HCT116 (cell line): ENCODE data around the gene SLC44A1. TPM values are rescaled to one million over a fixed set of nuclear protein-coding genes. Genes with fewer than 3 reads are reported as not detected.

Experiments
- ATAC-seq: fragments of 200-7000 bp; cut with Tn5 transposase; 2 replicates; pipeline ENCODE4 v1.9.1; 2020; ENCODE audit warnings: mild to moderate bottlenecking, moderate library complexity
- BruUV-seq: library from RNA; stranded (reverse); fragments of 400-500 nt; replicated peaks from 2 replicates; lab custom pipeline; 2021; lab: Mats Ljungman, UMichigan
- CTCF ChIA-PET: fragments of 300-600 bp; sonication (Branson Sonifier 250); formaldehyde crosslinking; loops from one replicate; lab custom pipeline; 2021; ENCODE audit warnings: antibody characterized with exemption; lab: Charles Lee
- POLR2A ChIA-PET: fragments of 300-600, 350-600 bp; sonication (Branson Sonifier 250); formaldehyde crosslinking; loops from one replicate; lab custom pipeline; 2021; ENCODE audit warnings: antibody characterized with exemption; lab: Charles Lee
- RAD21 ChIA-PET, 2 experiments: fragments of 300-600 bp; sonication (Branson Sonifier 250); formaldehyde crosslinking; loops; one replicate each; lab custom pipeline; 2023; ENCODE audit warnings: low total read pairs in 2 of 2; ENCODE audit not compliant: uncharacterized antibody in 2 of 2, unreplicated experiment in 2 of 2, low non-redundant PET in 1 of 2; lab: Charles Lee
- DNase-seq: peaks from one replicate; pipeline ENCODE4 v3.0.0-alpha.2; 2010; ENCODE audit warnings: low read depth, low spot score
- H2AFZ ChIP-seq: fragments of 200-600 bp; shearing (Covaris generic), sonication (generic); 2 replicates; pipeline ENCODE4 v1.6.1; 2017; ENCODE audit warnings: low read depth, mixed run types, mixed read lengths, antibody characterized with exemption, low read length; ENCODE audit not compliant: poor library complexity, severe bottlenecking
- H3K27ac ChIP-seq: 2 replicates; pipeline ENCODE4 v1.5.1; 2012; ENCODE audit warnings: low read depth, low read length
- H3K27me3 ChIP-seq: fragments of 200-600 bp; sonication (generic); 2 replicates; pipeline ENCODE4 v1.6.1; 2016; ENCODE audit warnings: mixed run types, low read length, mixed read lengths; ENCODE audit not compliant: insufficient read depth
- H3K36me3 ChIP-seq, 2 experiments: fragments of 200-500 bp in 1 of 2; fragments of 200-600 bp in 1 of 2; sonication (Bioruptor generic) in 1 of 2; sonication (generic) in 1 of 2; 2 replicates each; pipeline versions ENCODE4 v1.5.1 to v1.6.1; 2014 to 2016; ENCODE audit warnings: low read length in 2 of 2, inconsistent platforms in 1 of 2, mixed read lengths in 1 of 2, mixed run types in 1 of 2; ENCODE audit not compliant: insufficient read depth in 2 of 2, control insufficient read depth in 1 of 2
- H3K4me1 ChIP-seq, 2 experiments: fragments of 200-600 bp in 1 of 2; sonication (generic) in 1 of 2; 2 replicates each; pipeline versions ENCODE4 v1.5.1 to v1.6.1; 2012 to 2017; ENCODE audit warnings: low read length in 2 of 2, inconsistent platforms in 1 of 2, mild to moderate bottlenecking in 1 of 2, mixed read lengths in 1 of 2, mixed run types in 1 of 2, moderate library complexity in 1 of 2; ENCODE audit not compliant: insufficient read depth in 2 of 2, control insufficient read depth in 1 of 2
- H3K4me2 ChIP-seq: fragments of 200-600 bp; sonication (generic); 2 replicates; pipeline ENCODE4 v1.6.1; 2017; ENCODE audit warnings: mixed run types, low read length, mixed read lengths
- H3K4me3 ChIP-seq, 2 experiments: fragments of 200-600 bp in 1 of 2; sonication (generic) in 1 of 2; replicated peaks in 1 of 2; 2 replicates each; pipeline ENCODE4 v1.5.1; 2011 to 2016; ENCODE audit warnings: low read length in 2 of 2, control low read depth in 1 of 2, low read depth in 1 of 2, mild to moderate bottlenecking in 1 of 2, mixed read lengths in 1 of 2, mixed run types in 1 of 2
- H3K79me2 ChIP-seq: fragments of 200-600 bp; sonication (generic); 2 replicates; pipeline ENCODE4 v1.6.1; 2017; ENCODE audit warnings: mild to moderate bottlenecking, mixed run types, low read length, moderate library complexity, mixed read lengths; ENCODE audit not compliant: insufficient read depth
- H3K9ac ChIP-seq: fragments of 200-600 bp; sonication (generic); 2 replicates; pipeline ENCODE4 v1.6.1; 2016; ENCODE audit warnings: low read length, mixed read lengths
- H3K9me2 ChIP-seq: fragments of 200-600 bp; sonication (generic), shearing (Covaris generic); 2 replicates; pipeline ENCODE4 v1.6.1; 2017; ENCODE audit warnings: mixed run types, mild to moderate bottlenecking, moderate library complexity; ENCODE audit not compliant: insufficient read depth
- H3K9me3 ChIP-seq, 2 experiments: fragments of 200-500 bp in 1 of 2; fragments of 200-600 bp in 1 of 2; sonication (Bioruptor generic) in 1 of 2; sonication (generic) in 1 of 2; 2 replicates each; pipeline ENCODE4 v1.6.1; 2014 to 2017; ENCODE audit warnings: low read length in 2 of 2, mixed read lengths in 2 of 2, inconsistent platforms in 1 of 2, low read depth in 1 of 2, mild to moderate bottlenecking in 1 of 2, mixed run types in 1 of 2, moderate library complexity in 1 of 2; ENCODE audit not compliant: control insufficient read depth in 1 of 2, insufficient read depth in 1 of 2
- H4K20me1 ChIP-seq: fragments of 200-600 bp; sonication (generic), shearing (Covaris generic); 2 replicates; pipeline ENCODE4 v1.6.1; 2017; ENCODE audit warnings: mixed run types, mild to moderate bottlenecking, moderate library complexity; ENCODE audit not compliant: insufficient read depth
- ATF3 ChIP-seq: IDR thresholded peaks from 2 replicates; pipeline ENCODE4 v1.6.1; 2012
- CBX3 ChIP-seq: IDR thresholded peaks from 2 replicates; pipeline ENCODE4 v1.6.1; 2012; ENCODE audit warnings: low read depth
- CEBPB ChIP-seq: IDR thresholded peaks from 2 replicates; pipeline ENCODE4 v1.6.1; 2012; ENCODE audit warnings: low read depth
- EGR1 ChIP-seq: IDR thresholded peaks from 2 replicates; pipeline ENCODE4 v1.6.1; 2012; ENCODE audit warnings: low read depth
- ELF1 ChIP-seq: IDR thresholded peaks from 2 replicates; pipeline ENCODE4 v1.6.1; 2012; ENCODE audit warnings: low read depth, borderline replicate concordance
- EZH2phosphoT487 ChIP-seq: fragments of 200-600 bp; IDR thresholded peaks from 2 replicates; pipeline ENCODE4 v1.6.1; 2018; ENCODE audit warnings: antibody characterized with exemption, borderline replicate concordance
- JUND ChIP-seq: IDR thresholded peaks from 2 replicates; pipeline ENCODE4 v1.6.1; 2012
- MAX ChIP-seq: IDR thresholded peaks from 2 replicates; pipeline ENCODE4 v1.6.1; 2012
- POLR2A ChIP-seq: IDR thresholded peaks from 2 replicates; pipeline ENCODE4 v1.7.0; 2011; ENCODE audit warnings: borderline replicate concordance; ENCODE audit not compliant: insufficient read depth, insufficient read length; ENCODE audit errors: extremely low read depth
- RAD21 ChIP-seq: IDR thresholded peaks from 2 replicates; pipeline ENCODE4 v1.6.1; 2012; ENCODE audit warnings: low read depth, mild to moderate bottlenecking
- SIN3A ChIP-seq: IDR thresholded peaks from 2 replicates; pipeline ENCODE4 v1.6.1; 2012; ENCODE audit warnings: low read depth
- SRF ChIP-seq: IDR thresholded peaks from 2 replicates; pipeline ENCODE4 v1.6.1; 2012; ENCODE audit warnings: low read depth
- ZBTB33 ChIP-seq: IDR thresholded peaks from 2 replicates; pipeline ENCODE4 v1.6.1; 2011; ENCODE audit warnings: mild to moderate bottlenecking, low read length, moderate library complexity; ENCODE audit not compliant: insufficient replicate concordance; ENCODE audit errors: extremely low read depth
- ZFX ChIP-seq: fragments of 450-650 bp; IDR thresholded peaks from 2 replicates; pipeline ENCODE4 v1.6.1; 2017
- ZNF274 ChIP-seq: fragments of 200-500 bp; sonication (Bioruptor generic); IDR thresholded peaks from 2 replicates; pipeline ENCODE4 v1.6.1; 2014; ENCODE audit warnings: mild to moderate bottlenecking, low read depth, low read length, inconsistent platforms
- intact Hi-C: fragments of 100-400 bp; cut with micrococcal nuclease; formaldehyde crosslinking; loops from 2 replicates; pipeline ENCODE4 v1.10.0; 2022
- total RNA-seq: library from RNA; stranded (reverse); gene quantifications from one replicate; pipeline ENCODE4 v1.2.1, GENCODE V29; 2021; ENCODE audit not compliant: unreplicated experiment
- TF ChIP-seq, protein P1 (sequence below): IDR thresholded peaks from 2 replicates; pipeline ENCODE4 v1.6.1; 2012; ENCODE audit warnings: low read depth

The SLC44A1 gene
- total RNA-seq, 1 experiment from 2014 or later = 44.1 TPM

DNA sequence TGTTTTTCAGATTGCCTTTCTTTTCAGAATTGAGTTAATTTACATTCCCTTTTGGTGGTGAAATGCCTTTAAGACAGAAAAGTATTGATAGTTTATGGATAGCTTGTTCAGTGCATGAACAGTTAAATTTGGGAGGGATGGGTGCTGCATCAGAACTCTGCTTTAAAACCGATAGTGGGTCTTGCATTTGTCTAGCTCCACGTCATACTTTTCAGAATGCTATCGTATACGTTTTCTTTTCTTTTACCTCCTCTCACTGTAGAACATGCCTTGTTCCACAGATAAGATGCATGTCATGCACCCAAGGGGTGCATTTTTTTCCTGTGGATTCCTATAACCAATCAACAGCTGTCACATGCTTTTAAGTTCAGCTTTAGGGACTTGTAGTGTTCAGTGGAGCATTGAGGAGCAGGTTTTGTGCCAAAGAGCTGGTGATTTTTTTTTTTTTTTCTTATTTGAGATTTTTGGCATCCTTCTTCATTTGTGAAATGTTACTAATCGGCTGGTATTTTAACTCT is 2.3 kb downstream of the SLC44A1 start:
- Histone ChIP-seq H3K4me2 (peak overlapping the region; percentile 93; the same call in 1 of the 2 replicates), H3K4me3 (no peak overlapping the region), H3K27me3 (peaks cover 11% of the 10 kb centered on the region), H3K36me3 (no peaks in the 10 kb centered on the region), H4K20me1 (no peaks in the 10 kb centered on the region), H3K9me2 (no peaks in the 10 kb centered on the region), H3K9ac (no peak overlapping the region), H3K9me3 (no peaks in the 10 kb centered on the region), H3K27ac (no peak overlapping the region), H3K4me1 (peaks cover 8 to 17% of the 10 kb centered on the region in 2 experiments; a peak in 3 of 4 replicates), H2AFZ (no peak overlapping the region), H3K79me2 (peaks cover 32% of the 10 kb centered on the region)
- TF ChIP-seq POLR2A = no peak
- no peak for TF ChIP-seq MAX
- TF ChIP-seq, protein P1, sequence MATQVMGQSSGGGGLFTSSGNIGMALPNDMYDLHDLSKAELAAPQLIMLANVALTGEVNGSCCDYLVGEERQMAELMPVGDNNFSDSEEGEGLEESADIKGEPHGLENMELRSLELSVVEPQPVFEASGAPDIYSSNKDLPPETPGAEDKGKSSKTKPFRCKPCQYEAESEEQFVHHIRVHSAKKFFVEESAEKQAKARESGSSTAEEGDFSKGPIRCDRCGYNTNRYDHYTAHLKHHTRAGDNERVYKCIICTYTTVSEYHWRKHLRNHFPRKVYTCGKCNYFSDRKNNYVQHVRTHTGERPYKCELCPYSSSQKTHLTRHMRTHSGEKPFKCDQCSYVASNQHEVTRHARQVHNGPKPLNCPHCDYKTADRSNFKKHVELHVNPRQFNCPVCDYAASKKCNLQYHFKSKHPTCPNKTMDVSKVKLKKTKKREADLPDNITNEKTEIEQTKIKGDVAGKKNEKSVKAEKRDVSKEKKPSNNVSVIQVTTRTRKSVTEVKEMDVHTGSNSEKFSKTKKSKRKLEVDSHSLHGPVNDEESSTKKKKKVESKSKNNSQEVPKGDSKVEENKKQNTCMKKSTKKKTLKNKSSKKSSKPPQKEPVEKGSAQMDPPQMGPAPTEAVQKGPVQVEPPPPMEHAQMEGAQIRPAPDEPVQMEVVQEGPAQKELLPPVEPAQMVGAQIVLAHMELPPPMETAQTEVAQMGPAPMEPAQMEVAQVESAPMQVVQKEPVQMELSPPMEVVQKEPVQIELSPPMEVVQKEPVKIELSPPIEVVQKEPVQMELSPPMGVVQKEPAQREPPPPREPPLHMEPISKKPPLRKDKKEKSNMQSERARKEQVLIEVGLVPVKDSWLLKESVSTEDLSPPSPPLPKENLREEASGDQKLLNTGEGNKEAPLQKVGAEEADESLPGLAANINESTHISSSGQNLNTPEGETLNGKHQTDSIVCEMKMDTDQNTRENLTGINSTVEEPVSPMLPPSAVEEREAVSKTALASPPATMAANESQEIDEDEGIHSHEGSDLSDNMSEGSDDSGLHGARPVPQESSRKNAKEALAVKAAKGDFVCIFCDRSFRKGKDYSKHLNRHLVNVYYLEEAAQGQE = no peak
- TF ChIP-seq SIN3A = no peak
- TF ChIP-seq ZNF274 = no peak
- TF ChIP-seq CEBPB = no peak
- TF ChIP-seq RAD21 = no peak
- no peak for TF ChIP-seq JUND
- TF ChIP-seq ZBTB33 = no peak
- TF ChIP-seq SRF = no peak
- TF ChIP-seq ELF1 = no peak
- no peak for TF ChIP-seq ATF3
- no peak for TF ChIP-seq EGR1
- TF ChIP-seq EZH2phosphoT487 = no peak
- no peak for TF ChIP-seq ZFX
- no peak for TF ChIP-seq CBX3
- intact Hi-C loops = loop anchor here (5.0 to 10.0 kb wide), 3 partner anchors 62 to 382 kb away; no protein-coding TSS in a partner anchor
- DNase-seq (no peak), ATAC-seq (no peak)
- BruUV-seq = no TSS peak
- CTCF ChIA-PET = no interaction called here
- POLR2A ChIA-PET = no interaction called here
- RAD21 ChIA-PET = no interaction called here
